HepG2 (cell line): Measurements from ENCODE around the gene MTM1. TPM values are rescaled to one million over a fixed set of nuclear protein-coding genes. Genes with fewer than 3 reads are reported as not detected.

ENCODE experiments used
- ATAC-seq: fragments of 200-7000 bp; cut with Tn5 transposase; 3 replicates; pipeline ENCODE4 v1.9.1; 2020; ENCODE audit warnings: mild to moderate bottlenecking, moderate library complexity
- BruUV-seq: library from RNA; stranded (reverse); fragments of 400-500 nt; replicated peaks from 2 replicates; lab custom pipeline; 2021; lab: Mats Ljungman, UMichigan
- CTCF ChIA-PET: fragments of 300-600 bp; formaldehyde crosslinking; extraction: SDS; loops from one replicate; lab custom pipeline; 2021; ENCODE audit warnings: low total read pairs, inconsistent platforms, low intra/inter-chr PET ratio; lab: Yijun Ruan, JAX
- POLR2A ChIA-PET: fragments of 350-600 bp; sonication (Branson Sonifier 250); formaldehyde crosslinking; loops from one replicate; lab custom pipeline; 2020; ENCODE audit warnings: antibody characterized with exemption, inconsistent platforms; lab: Yijun Ruan, JAX
- DNase-seq: peaks from one replicate; pipeline ENCODE4 v3.0.0-alpha.2; 2015; ENCODE audit warnings: low spot score
- FAIRE-seq: peaks from 3 replicates; lab custom pipeline; 2011; peaks lifted over from hg19 to GRCh38; lab: Jason Lieb, UNC
- H2AFZ ChIP-seq: one replicate; pipeline ENCODE4 v1.6.1; 2011; ENCODE audit warnings: low read length, inconsistent platforms
- H3K27ac ChIP-seq: fragments of 300-600 bp; 3 replicates; pipeline ENCODE4 v1.8.0; 2011; ENCODE audit warnings: mixed run types, mild to moderate bottlenecking, mixed read lengths, low read length, inconsistent platforms; ENCODE audit not compliant: insufficient read depth; ENCODE audit errors: extremely low read length
- H3K27me3 ChIP-seq, 2 experiments: fragments of 200-600 bp in 1 of 2; 2 replicates in 1 of 2; 3 replicates in 1 of 2; pipeline versions ENCODE4 v1.6.0 to v1.8.0; 2011; ENCODE audit warnings: low read length in 2 of 2, mild to moderate bottlenecking in 2 of 2, moderate library complexity in 2 of 2, inconsistent platforms in 1 of 2; ENCODE audit not compliant: insufficient read depth in 2 of 2, control insufficient read depth in 1 of 2
- H3K36me3 ChIP-seq, 2 experiments: fragments of 200-600 bp in 1 of 2; replicated peaks in 1 of 2; 2 replicates in 1 of 2; 3 replicates in 1 of 2; pipeline versions ENCODE4 v1.5.1 to v1.8.0; 2011; ENCODE audit warnings: low read length in 2 of 2, inconsistent platforms in 1 of 2; ENCODE audit not compliant: insufficient read depth in 2 of 2, control insufficient read depth in 1 of 2
- H3K4me1 ChIP-seq: 2 replicates; pipeline ENCODE4 v1.5.1; 2012; ENCODE audit warnings: low read length, inconsistent platforms; ENCODE audit not compliant: insufficient read depth
- H3K4me2 ChIP-seq: 2 replicates; pipeline ENCODE4 v1.6.0; 2011; ENCODE audit warnings: low read depth, low read length, inconsistent platforms
- H3K4me3 ChIP-seq, 3 experiments: fragments of 200-600 bp in 1 of 3; sonication (generic), shearing (Covaris generic) in 1 of 3; replicated peaks in 1 of 3; 2 replicates each; pipeline ENCODE4 v1.5.1; 2011 to 2016; ENCODE audit warnings: low read length in 3 of 3, inconsistent platforms in 2 of 3, low read depth in 2 of 3, mild to moderate bottlenecking in 2 of 3, control low read depth in 1 of 3, mixed read lengths in 1 of 3; ENCODE audit not compliant: insufficient read depth in 1 of 3
- H3K79me2 ChIP-seq: one replicate; pipeline ENCODE4 v1.6.1; 2011; ENCODE audit warnings: low read length, inconsistent platforms; ENCODE audit not compliant: insufficient read depth
- H3K9ac ChIP-seq: 2 replicates; pipeline ENCODE4 v1.6.0; 2011; ENCODE audit warnings: mild to moderate bottlenecking, low read depth, low read length, inconsistent platforms; ENCODE audit not compliant: insufficient read depth
- H3K9me3 ChIP-seq: 2 replicates; pipeline ENCODE4 v1.5.1; 2012; ENCODE audit warnings: mild to moderate bottlenecking, low read length
- H4K20me1 ChIP-seq: 2 replicates; pipeline ENCODE4 v1.6.0; 2011; ENCODE audit warnings: inconsistent platforms, mild to moderate bottlenecking, low read length, moderate library complexity; ENCODE audit not compliant: insufficient read depth
- AHR ChIP-seq: IDR thresholded peaks from 2 replicates; pipeline ENCODE4 v1.6.1; 2018; ENCODE audit warnings: missing genetic modification reagents, missing compliant biosample characterization
- BRCA1 ChIP-seq: sonication (generic); formaldehyde crosslinking; IDR thresholded peaks from 2 replicates; pipeline ENCODE4 v1.4.0; 2020; ENCODE audit warnings: missing genetic modification reagents
- DNMT1 ChIP-seq: sonication (generic); formaldehyde crosslinking; IDR thresholded peaks from 2 replicates; pipeline ENCODE4 v1.5.1; 2020; ENCODE audit warnings: mild to moderate bottlenecking, missing genetic modification reagents
- GPN1 ChIP-seq: sonication (generic); formaldehyde crosslinking; IDR thresholded peaks from 2 replicates; pipeline ENCODE4 v1.5.1; 2020; ENCODE audit warnings: missing genetic modification reagents, borderline replicate concordance
- KLF16 ChIP-seq, 2 experiments: sonication (generic) in 1 of 2; formaldehyde crosslinking in 1 of 2; IDR thresholded peaks; 2 replicates each; pipeline versions ENCODE4 v1.6.1 to v1.8.0; 2016 to 2023; ENCODE audit warnings: missing genetic modification reagents in 2 of 2, missing compliant biosample characterization in 1 of 2
- MTF1 ChIP-seq: sonication (generic); formaldehyde crosslinking; IDR thresholded peaks from 2 replicates; pipeline ENCODE4 v1.5.0; 2020; ENCODE audit warnings: missing genetic modification reagents
- NFE2L1 ChIP-seq: sonication (generic); formaldehyde crosslinking; IDR thresholded peaks from 2 replicates; pipeline ENCODE4 v1.4.0; 2020; ENCODE audit warnings: missing genetic modification reagents, mild to moderate bottlenecking, borderline replicate concordance
- RFXANK ChIP-seq: IDR thresholded peaks from 2 replicates; pipeline ENCODE4 v1.6.1; 2016
- SRSF1 ChIP-seq: fragments of 200-400 bp; formaldehyde crosslinking; optimal IDR thresholded peaks from 2 replicates; pipeline ENCODE3; 2017; ENCODE audit warnings: mild to moderate bottlenecking, low read depth, low read length, moderate library complexity
- WIZ ChIP-seq: sonication (generic); formaldehyde crosslinking; IDR thresholded peaks from 2 replicates; pipeline ENCODE4 v1.5.1; 2020; ENCODE audit warnings: mild to moderate bottlenecking, missing genetic modification reagents
- ZNF138 ChIP-seq: sonication (generic); formaldehyde crosslinking; IDR thresholded peaks from 2 replicates; pipeline ENCODE4 v1.5.0; 2020; ENCODE audit warnings: mild to moderate bottlenecking, low read depth, missing genetic modification reagents
- ZNF180 ChIP-seq: sonication (generic); formaldehyde crosslinking; IDR thresholded peaks from 2 replicates; pipeline ENCODE4 v1.4.0; 2020; ENCODE audit warnings: low read depth, missing genetic modification reagents, borderline replicate concordance
- ZNF264 ChIP-seq: sonication (generic); formaldehyde crosslinking; IDR thresholded peaks from 2 replicates; pipeline ENCODE4 v1.4.0; 2020; ENCODE audit warnings: missing genetic modification reagents
- ZNF589 ChIP-seq: sonication (generic); formaldehyde crosslinking; conservative IDR thresholded peaks from 2 replicates; pipeline ENCODE4 v1.8.0; 2022; ENCODE audit warnings: mild to moderate bottlenecking, moderate library complexity, missing genetic modification reagents
- WGBS: methylation state at CpG from one replicate; pipeline ENCODE4 v1.1.6; 2017; ENCODE audit warnings: low lambda C conversion rate; 5-methylcytosine and 5-hydroxymethylcytosine counted together
- in situ Hi-C: cut with HindIII; loops from 2 replicates; pipeline ENCODE4 v1.10.0; 2017; ENCODE audit warnings: low pct_unique_long_range_greater_than_20kb; ENCODE audit not compliant: extremely low pct_ligation_motif_present
- intact Hi-C: fragments of 100-400 bp; cut with micrococcal nuclease; formaldehyde crosslinking; loops from one replicate; pipeline ENCODE4 v1.10.0; 2022; ENCODE audit not compliant: unreplicated experiment
- polyA plus RNA-seq, 8 experiments: library from polyadenylated mRNA; depleted of rRNA in 3 of 8; stranded (reverse) in 7 of 8; unstranded in 1 of 8; fragments of >200 nt; fragmentation: Illumina TruSeq in 4 of 8; extraction: Trizol in 4 of 8; gene quantifications; 2 replicates each; pipeline versions ENCODE4 v1.2.1 to v1.2.3, GENCODE V29; 2011 to 2016; ENCODE audit warnings: low read depth in 4 of 8, missing spikeins in 1 of 8, mixed read lengths in 1 of 8; ENCODE audit not compliant: insufficient read depth in 1 of 8
- total RNA-seq, 5 experiments: library from RNA; depleted of rRNA; stranded (reverse); fragments of >200 nt; fragmentation: Illumina TruSeq; extraction: Trizol; gene quantifications; 2 replicates each; pipeline ENCODE4 v1.2.3, GENCODE V29; 2016; ENCODE audit warnings: low read depth in 1 of 5

The MTM1 gene
- total and polyA plus RNA-seq, 2 of the 13 experiments (the other 11 are each of a cell fraction or from before 2014, with no cell fraction given): 12.0 to 15.2 TPM

- Histone ChIP-seq H3K36me3 (no peaks in the 10 kb centered on the region), H4K20me1 (no peaks in the 10 kb centered on the region), H3K4me2 (peak overlapping the region; percentile 59), H3K27me3 (no peaks in the 10 kb centered on the region; a peak in 1 of 5 replicates), H3K79me2 (peaks cover 79% of the 10 kb centered on the region), H2AFZ (no peak overlapping the region), H3K4me3 (peak overlapping the region in 2 of 3 experiments; percentile 15 to 37; a peak in 2 of 6 replicates), H3K4me1 (peaks cover 62% of the 10 kb centered on the region), H3K9ac (peak overlapping the region; percentile 67), H3K9me3 (no peaks in the 10 kb centered on the region), H3K27ac (peak overlapping the region; percentile 89)
- in situ Hi-C loops (no loop called here), intact Hi-C loops (no loop called here)
- no TSS peak for BruUV-seq
- ChIA-PET POLR2A (interaction anchor here (1.2 to 8.1 kb wide), 2 partner anchors 9 to 26 kb away, joined by 3 to 63 read pairs; no protein-coding TSS in a partner anchor), CTCF (no interaction called here)
- ATAC-seq: no peak
- no peak for TF ChIP-seq ZNF180 (CRISPR knock-in tag)
- TF ChIP-seq ZNF264: no peak
- no peak for TF ChIP-seq RFXANK (CRISPR knock-in tag)
- TF ChIP-seq SRSF1: no peak
- no peak for TF ChIP-seq NFE2L1 (CRISPR knock-in tag)
- no peak for TF ChIP-seq WIZ (CRISPR knock-in tag)
- no peak for TF ChIP-seq KLF16 (CRISPR knock-in tag; IDR thresholded peaks at IDR 0.05)
- no peak for TF ChIP-seq BRCA1
- TF ChIP-seq MTF1 (CRISPR knock-in tag): no peak
- no peak for TF ChIP-seq DNMT1 (CRISPR knock-in tag)
- TF ChIP-seq ZNF138 (CRISPR knock-in tag): no peak
- TF ChIP-seq ZNF589: no peak
- TF ChIP-seq GPN1: no peak
- TF ChIP-seq AHR (CRISPR knock-in tag): no peak
- WGBS: no CpG with 5 or more reads among the region's 1 CpG
- no peak for DNase-seq
- FAIRE-seq: peak; percentile 48
Measured at GRCh38 chrX:150572206-150572605, 3.8 kb downstream of the MTM1 start.
